Fibroblast of pulmonary artery (primary cell): Measurements from ENCODE around the gene ESR2.

ENCODE experiments used
- DNase-seq: peaks from one replicate; pipeline ENCODE4 v3.0.0-alpha.2; 2010; ENCODE audit warnings: low read depth
- H3K4me3 ChIP-seq: replicated peaks from 2 replicates; pipeline ENCODE4 v1.5.1; 2011; ENCODE audit warnings: low read depth, mild to moderate bottlenecking, control low read depth, low read length, moderate library complexity
- CTCF ChIP-seq: IDR thresholded peaks from 2 replicates; pipeline ENCODE4 v1.5.1; 2011; ENCODE audit warnings: mild to moderate bottlenecking, control low read depth, low read length, inconsistent platforms; ENCODE audit errors: missing control alignments

Gene ESR2

DNA sequence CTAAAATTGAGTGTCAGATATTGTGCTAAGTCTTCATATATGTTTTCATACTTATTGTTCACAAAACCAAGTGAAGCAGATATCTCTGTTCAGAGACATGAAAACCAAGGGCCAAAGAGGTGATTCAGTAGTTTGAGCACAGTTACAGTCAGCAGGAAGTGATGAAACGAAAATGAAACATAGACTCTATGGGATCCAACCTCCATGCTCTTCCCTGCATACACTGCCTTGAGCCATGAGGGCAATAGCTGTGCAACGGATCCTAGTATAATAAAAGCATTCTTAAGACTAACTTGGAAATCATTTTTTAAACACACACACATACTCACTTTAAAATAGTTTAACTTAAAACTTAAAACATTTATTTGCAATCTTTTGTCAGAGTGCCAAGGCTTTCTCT lies 27.9 kb downstream of the ESR2 start:
- TF ChIP-seq CTCF: no peak
- DNase-seq: peak; percentile 62
- no peak overlapping the region for H3K4me3 ChIP-seq

DNA sequence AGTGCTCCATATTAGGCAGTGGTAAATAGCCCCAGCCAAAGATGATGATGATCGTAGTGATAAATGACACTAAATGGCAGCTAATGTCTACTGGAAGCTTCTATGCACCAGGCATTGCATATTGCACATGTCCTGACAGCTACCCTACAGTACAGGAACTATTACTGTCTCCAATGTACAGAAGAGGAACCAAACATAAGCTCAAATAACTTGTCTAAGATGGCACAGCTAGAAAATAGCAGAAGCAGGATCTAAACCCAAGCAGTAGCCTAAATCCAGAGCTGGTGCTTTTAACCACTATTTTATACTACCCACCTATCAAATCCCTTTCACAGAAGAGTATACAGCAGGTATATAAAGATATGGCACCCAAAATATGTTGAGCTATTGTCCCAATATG lies 28.9 kb downstream of the ESR2 start:
- TF ChIP-seq CTCF: no peak
- DNase-seq: no peak
- no peak overlapping the region for H3K4me3 ChIP-seq

- no peak overlapping the region for H3K4me3 ChIP-seq
- DNase-seq: no peak
- TF ChIP-seq CTCF: no peak
Observed at GRCh38 chr14:64260418-64260817, 33.8 kb downstream of the ESR2 start.

DNA sequence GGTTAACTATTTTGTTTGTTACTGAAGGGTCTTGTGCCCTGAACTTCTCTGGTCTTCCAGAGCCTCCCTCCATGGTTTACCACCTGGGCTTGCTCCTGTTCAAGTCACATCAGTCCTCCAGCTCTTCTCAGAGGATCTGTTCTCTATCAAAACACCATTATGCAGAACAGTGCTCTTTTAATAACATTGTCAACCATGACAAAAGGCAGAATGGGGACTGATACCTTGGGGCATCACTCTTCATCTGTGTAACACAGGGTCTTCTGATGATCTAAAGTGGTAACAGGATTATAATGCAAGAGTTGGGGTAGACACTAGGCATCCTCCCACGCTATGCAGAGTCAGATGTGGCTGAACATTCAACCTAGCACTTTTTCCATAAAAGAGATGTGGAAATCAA lies 38.4 kb downstream of the ESR2 start:
- DNase-seq: no peak
- no peak overlapping the region for H3K4me3 ChIP-seq
- no peak for TF ChIP-seq CTCF

DNA sequence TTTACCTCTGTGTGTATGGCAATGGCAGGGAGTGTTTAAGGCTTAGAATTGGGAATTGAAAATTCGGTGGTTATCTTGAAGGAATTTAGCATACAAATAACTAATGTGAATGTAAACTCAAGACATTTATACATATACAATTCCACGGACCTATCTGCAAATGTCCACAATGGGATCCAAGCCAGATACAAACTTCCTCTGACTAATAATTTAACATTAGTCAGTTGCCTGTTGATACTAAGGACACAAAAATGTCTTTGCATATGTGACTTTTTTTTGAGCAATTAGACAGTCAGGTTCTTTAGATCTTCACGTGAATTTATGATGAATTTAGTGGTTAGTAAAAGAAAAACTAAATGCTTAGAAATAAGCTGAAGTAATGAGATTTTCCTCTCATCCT lies 40.5 kb downstream of the ESR2 start:
- no peak for TF ChIP-seq CTCF
- no peak overlapping the region for H3K4me3 ChIP-seq
- DNase-seq: peak; percentile 60

- peak; percentile 77 for DNase-seq
- no peak for TF ChIP-seq CTCF
- H3K4me3 ChIP-seq: no peak overlapping the region
Observed at GRCh38 chr14:64249363-64249762, 44.8 kb downstream of the ESR2 start.

DNA sequence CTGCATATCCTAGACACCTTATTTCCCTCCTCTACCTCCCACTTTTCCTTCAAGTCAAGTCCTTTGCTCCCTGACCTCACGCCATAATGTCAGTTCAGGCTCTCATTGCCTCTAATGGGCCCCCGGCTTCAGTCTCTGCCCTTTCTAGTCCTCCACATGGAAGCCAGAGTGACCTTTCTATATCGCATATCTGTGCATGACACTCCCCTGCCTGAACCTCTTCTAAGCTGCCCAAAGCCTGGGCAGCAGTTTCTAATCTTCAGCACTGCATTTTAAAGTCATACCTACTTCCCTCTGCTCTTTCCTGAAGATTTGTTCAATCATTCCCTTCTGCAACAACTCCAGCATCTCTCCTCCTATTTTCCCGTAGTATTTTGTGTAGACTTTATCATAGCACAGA lies 45.5 kb downstream of the ESR2 start:
- no peak for DNase-seq
- no peak overlapping the region for H3K4me3 ChIP-seq
- TF ChIP-seq CTCF: no peak
